ENCODE data around the gene RNPEP.
A peak's percentile ranks its signal among the peaks of the same experiment; 100 is the strongest.
"Not testable (repeated sequence)": the region's sequence is repeated elsewhere in the genome, so short reads cannot be mapped to it uniquely, and the experiment has no call there.

Gene RNPEP

DNA sequence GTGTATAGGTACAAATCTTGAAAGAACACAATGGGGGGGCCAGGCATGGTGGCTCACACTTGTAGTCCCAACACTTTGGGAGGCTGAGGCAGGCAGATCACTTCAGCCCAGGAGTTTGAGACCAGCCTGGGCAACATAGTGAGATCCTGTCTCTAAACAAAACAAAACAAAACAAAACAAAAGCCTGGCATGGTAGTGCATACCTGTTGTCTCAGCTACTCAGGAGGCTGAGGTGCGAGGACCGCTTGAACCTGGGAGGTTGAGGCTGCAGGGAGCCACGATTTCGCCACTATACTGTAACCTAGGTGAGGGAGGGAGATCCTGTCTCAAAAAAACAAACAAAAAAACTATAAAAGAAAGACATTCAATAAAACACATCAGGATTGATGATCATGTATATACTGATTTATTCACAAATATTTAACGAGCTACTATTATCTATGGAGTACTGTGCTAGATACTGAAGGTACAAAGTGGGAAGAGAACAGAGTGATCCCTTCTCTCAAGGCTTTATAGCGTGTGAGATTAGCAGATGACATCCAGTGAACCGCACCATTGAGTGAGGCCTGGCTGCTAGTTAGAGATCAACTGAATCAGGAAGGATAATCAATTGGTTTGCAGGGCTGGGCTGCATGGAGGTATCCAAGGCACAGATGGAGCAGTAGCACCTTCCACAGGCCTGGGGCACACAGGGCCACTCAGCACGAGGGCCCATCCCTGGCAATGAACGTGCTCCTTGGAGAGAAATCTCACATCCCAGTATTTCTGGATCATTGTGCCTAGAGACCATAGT is 54.3 kb downstream of the RNPEP start:
- DNase-seq (ENCODE audit: low spot score): no peak

DNA sequence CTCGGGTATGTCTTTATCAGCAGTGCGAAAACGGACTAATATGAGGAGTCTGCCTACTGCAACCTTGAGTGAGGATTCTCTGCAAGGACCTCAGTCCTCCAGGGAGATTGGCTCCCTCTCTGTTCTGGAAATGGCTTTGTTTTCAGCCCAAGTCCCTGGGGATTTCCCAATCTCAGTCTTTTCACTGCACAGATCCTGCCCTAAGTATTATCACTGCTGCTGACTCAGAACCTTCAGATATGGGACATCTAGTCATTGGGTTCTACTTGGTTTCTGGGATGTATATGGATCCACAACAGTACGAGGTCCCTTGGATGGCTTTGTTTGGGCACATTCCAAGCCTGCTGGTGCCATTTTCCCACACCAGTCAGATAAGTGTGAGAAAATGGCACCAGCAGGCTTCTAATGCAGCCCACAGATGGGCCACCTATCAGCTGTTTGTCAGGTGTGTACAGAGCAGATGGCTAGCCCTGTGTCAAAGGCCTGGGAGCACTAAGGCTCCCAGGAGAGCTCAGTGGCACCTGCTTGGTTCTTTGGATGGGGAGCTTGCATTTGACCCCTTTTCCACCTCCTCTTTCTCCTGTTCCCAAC is 55.4 kb downstream of the RNPEP start:
- DNase-seq (ENCODE audit: low spot score): no peak

GRCh38 chr1:202038688-202039346 is 56.4 kb downstream of the RNPEP start:
- DNase-seq (ENCODE audit: low spot score): no peak

- DNase-seq (ENCODE audit: low spot score): no peak
Observed at GRCh38 chr1:202045705-202046104, 63.3 kb downstream of the RNPEP start.

DNA sequence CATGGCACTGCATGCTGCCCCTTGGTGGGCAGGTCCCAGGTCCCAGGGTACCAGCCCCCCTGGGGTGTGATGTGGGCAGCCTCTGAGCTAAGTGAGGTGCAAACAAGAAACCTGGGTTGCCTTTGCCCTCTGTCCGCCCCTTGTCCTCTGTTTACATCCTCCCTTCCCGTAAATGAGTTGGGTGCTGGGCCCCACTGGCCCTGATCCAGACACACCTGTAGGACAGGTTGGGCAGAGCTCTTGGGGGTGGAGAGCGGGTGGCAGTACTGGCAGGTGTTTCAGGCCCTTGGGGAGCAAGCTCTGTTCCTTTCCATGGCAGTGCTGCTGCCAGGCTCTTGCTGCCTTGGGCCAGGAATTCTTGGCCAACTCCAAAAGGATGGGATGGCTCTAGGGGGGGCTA is 63.8 kb downstream of the RNPEP start:
- DNase-seq (ENCODE audit: low spot score): peak; percentile 40

GRCh38 chr1:202046748-202047708 is 64.6 kb downstream of the RNPEP start:
- peak; percentile 36 for DNase-seq (ENCODE audit: low spot score)

DNA sequence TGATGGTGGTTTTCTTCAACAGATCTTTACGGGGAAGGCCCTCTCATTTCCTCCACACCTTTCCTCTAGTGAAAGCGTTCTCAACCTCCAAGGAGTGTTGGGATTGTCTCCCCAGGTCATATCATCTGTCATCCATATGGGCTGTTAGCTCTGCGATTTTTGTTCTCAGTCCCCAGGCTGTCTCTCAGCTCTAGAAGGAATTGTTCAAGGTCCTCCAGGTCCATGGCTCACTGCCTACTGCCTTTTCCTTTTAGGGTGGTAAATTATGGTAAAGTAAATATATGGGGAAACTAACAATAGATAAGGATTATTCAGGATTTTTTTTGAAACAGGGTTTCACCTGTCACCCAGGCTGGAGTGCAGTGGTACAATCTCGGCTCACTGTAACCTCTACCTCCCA is 65.5 kb downstream of the RNPEP start:
- no peak for DNase-seq (ENCODE audit: low spot score)

- no peak for DNase-seq (ENCODE audit: low spot score)
Observed at GRCh38 chr1:202049129-202049528, 66.7 kb downstream of the RNPEP start.

- DNase-seq (ENCODE audit: low spot score): no peak
Observed at GRCh38 chr1:202054094-202054493, 71.6 kb downstream of the RNPEP start.

DNA sequence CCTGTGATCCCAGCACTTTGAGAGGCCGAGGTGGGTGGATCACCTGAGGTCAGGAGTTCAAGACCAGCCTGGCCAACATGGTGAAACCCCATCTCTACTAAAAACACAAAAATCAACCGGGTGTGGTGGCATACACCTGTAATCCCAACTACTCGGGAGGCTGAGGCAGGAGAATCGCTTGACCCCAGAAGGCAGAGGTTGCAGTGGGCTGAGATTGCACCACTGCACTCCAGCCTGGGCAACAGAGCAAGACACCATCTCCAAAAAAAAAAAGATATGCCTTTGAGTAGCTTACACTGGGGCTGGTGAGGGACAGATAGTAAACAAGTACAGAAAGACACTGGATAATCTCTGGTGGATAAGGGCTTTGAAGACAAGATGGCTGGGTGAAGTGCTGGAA is 72.2 kb downstream of the RNPEP start:
- DNase-seq (ENCODE audit: low spot score): not testable (repeated sequence)

All from SW480 (cell line).